C1 segment of cervical spinal cord (tissue), 14 donors: Measurements from ENCODE around the gene SMCO4.
"Not testable (repeated sequence)": the region's sequence is repeated elsewhere in the genome, so short reads cannot be mapped to it uniquely, and the experiment has no call there.

Experiments used
- DNase-seq, 14 donors: peaks; one replicate each; lab custom pipeline; 2025; lab: John Stamatoyannopoulos, UW

Gene SMCO4, protein sequence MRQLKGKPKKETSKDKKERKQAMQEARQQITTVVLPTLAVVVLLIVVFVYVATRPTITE

DNA sequence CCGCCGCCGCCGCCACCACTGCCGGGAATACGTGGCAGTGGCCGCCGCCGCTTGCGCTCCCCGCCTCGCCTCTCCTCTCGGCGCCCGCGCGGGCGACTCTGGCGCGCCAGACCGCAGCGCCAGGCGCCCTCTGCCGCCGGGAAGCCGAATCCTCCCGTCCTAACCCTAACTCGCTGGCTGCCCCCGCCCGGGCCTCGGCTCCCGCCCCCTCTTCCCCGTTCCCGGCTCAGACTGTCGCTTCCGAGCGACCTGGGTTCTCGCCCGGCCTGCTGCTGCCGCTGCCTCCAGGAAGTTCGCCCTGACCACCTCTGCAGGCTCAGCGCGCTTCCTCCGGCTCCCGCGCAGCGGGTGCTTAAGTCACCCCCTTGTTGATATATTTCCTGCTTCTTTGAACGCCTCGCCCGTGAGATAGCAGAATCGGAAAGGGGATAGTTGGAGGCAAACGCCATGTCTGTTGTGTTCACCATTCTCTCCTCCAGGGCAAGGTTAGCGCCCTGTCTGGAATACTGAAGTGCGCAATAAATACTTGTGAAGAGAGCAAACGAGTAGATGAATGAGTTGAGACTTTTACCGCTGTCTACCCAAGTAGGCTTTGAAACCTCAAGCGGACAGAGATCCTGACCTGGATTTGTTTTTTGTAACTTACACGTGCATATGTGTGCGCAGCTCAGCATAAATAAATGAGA is at the start of gene SMCO4:
SMCO4 (minus strand) TSS at position 100 of the 686 bp plus-strand sequence. CDS start 64,202 bp downstream, outside the sequence.
- peak in 12 of 14 donors; percentile 20 to 84 (median 54) for DNase-seq

DNA sequence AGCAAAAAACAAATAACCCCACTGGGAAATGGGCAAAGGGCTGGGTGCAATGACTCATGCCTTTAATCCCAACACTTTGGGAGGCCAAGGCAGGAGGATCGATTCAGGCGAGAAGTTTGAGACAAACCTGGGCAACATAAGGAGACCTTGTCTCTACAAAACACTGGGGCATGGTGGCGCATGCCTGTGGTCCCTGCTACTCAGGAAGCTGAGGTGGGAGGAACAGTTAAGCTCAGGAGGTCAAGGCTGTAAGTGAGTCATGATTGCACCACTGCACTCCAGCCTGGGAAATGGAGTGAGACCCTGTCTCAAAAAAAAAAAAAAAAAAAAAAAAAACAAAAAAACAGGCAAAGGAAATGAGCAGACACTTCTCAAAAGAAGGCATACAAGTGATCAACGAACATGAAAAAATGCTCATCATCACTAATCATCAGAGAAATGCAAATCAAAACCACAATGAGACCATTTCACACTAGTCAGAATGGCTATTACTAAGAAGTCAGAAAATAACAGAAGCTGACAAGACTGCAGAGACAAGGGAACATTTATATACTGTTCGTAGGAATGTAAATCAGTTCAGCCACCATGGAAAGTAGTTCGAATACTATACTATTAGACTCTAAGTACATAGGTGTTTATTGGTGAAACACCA is 48.2 kb upstream of the SMCO4 start:
- no peak for DNase-seq

DNA sequence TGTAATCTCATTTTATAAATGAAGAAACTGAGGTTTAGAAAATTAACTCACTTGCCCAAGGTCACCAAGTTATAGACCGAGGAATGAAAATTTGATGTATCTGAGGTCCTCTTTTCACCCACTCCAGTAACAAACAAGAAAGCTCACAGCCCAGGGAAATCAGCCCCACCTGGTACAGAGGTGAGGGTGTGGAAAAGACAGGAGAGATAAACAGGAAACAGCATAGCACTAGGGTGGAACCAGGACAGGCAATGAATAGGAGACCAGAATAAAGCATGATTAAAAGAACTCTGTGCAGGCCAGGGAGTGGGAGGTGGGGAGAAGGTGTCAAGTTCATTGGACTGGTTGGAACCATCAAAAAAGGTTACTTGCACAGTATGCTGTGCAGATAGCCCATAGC is 46.2 kb upstream of the SMCO4 start:
- DNase-seq: no peak

DNA sequence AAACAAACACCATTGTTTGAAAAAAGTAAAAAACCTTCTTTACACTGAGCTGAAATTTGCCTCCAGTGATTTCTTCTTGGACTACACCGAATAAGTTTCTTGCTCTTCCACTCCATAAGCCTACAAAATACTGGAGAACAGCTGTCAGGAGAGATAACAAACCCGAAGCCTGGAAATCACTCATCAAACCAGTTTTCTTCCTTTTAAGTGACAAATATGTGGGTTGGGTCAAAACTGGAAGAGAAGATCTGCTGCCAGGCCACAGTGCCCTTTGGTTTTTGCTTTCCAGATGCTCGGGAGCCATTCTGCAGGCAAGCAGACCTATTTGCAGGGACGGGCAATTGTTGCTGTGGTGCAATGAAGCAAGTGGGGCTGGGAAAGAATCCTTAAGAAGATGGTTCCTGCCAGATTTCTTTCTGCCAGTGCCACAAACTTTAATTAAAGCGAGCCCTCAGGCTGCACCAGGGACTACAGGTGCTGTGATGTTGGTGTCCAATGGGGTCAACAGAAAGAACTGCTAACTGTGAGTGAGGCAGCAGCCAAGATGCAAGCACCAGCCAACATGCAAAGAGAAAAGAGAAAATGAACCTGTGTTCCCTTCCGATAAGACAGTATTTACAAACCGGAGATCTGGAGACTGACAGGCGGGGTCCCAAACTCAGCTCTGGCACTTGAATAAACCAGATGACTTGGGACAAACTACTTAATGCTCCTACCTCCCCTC is 44.8 kb upstream of the SMCO4 start:
- no peak for DNase-seq

DNA sequence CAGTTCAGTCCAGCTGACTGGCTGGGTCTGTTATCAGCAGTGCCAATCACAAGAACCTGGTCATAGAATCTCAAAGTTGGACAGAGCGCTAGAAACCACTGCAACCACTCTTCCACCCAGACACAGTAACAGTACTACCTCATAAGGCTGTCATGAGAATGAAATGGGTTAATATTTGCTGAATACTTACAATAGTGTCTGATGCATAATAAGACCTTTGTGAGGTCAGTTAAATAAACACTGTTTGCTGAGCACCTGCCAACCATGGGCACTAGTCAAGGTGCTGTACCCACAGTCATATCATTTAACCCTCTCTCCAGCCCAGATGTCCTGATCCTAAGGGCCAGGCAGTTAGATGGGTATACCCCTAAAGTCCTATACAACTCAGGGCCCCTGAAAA is 44.2 kb upstream of the SMCO4 start:
- DNase-seq: not testable (repeated sequence)

DNA sequence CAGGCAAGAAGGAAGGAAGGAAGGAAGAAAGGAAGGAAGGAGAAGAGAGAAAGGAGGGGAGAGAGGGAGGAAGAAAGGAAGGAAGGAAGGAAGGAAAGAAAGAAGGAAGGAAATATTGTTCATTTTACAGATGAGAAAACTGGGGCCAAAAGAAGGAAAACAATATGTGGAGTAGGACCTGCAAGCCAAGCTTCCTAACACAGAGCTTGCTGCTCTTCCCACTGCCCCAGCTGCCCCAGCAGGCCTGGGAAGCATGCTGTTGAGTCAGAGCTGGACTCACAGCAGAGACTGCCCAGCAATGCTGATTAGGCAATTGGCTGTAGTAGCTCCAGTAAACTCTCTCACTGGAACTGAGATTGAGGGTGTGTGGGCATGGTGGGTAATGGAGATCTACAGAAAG is 42.6 kb upstream of the SMCO4 start:
- DNase-seq: no peak

DNA sequence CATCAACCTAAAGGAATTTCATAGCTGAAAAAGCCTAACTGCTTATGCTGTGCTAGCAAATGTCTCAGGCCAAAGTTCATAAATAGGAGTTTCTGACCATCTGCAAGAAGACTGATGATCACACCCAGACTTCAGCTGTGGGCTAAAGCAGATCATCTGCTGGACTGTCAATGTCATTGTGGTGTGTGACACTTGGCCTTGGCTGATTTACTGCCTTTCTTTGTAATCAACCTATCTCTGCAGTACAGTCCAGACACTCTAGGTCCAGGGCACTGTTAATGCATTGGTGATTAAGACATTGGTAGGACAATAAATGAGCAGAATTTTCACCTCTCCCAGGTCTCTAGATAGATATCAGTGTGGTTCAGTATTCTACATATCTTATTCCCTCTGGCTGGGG is 40.3 kb upstream of the SMCO4 start:
- DNase-seq: no peak

DNA sequence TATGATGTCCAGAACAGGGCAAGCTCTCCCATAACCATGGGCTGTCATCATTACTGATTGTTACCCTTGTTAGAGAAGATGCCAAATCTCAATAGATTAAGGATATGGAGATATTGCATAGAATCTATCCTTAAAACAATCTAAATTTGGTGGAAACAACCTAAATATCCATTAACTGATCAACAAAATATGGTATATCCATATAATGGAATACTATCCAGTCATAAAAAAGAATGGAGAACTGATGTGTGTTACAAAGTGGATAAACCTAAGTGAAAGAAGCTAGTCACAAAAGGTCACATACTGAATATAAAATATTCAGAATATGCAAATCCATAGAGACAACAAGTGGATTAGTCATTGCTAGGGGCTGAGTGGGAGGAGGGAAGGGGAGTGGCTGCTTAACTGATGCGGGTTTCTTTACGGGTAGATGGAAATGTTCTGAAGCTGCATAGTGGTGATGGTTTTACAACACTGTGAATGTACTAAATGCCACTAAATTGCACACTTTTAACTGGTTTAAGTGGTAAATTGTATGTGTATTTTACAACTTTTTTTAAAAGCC is 36.1 kb upstream of the SMCO4 start:
- DNase-seq: no peak

DNA sequence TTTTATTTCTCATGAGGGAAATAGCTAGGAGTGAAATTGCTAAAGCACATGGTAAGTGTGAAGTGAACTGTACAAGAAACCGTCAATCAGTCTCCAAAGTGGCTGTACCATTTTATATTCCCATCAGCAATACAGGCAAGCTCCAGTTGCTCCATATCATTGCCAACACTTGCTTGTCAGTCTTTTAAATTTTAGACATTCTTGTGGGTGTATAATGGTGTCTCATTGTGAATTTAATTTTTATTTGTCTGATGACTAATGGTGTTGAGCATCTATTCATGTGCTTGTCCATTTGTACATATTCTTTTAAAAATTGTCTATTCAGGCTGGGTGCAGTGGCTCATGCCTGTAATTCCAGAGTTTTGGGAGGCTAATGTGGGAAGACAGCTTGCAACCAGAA is 34.1 kb upstream of the SMCO4 start:
- DNase-seq: no peak

DNA sequence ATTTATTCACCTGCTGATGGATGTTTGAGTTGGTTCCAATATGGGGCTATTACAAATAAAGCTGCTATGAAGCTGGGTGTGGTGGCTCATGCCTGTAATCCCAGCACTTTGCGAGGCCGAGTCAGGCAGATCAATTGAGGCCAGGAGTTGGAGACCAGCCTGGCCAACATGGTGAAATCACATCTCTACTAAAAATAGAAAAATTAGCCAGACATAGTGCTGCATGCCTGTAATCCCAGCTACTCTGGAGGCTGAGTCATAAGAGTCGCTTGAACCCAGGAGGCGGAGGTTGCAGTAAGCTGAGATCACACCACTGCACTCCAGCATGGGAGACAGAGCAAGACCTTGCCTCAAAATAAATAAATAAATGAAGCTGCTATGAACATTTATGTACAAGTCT is 33.7 kb upstream of the SMCO4 start:
- DNase-seq: not testable (repeated sequence)

DNA sequence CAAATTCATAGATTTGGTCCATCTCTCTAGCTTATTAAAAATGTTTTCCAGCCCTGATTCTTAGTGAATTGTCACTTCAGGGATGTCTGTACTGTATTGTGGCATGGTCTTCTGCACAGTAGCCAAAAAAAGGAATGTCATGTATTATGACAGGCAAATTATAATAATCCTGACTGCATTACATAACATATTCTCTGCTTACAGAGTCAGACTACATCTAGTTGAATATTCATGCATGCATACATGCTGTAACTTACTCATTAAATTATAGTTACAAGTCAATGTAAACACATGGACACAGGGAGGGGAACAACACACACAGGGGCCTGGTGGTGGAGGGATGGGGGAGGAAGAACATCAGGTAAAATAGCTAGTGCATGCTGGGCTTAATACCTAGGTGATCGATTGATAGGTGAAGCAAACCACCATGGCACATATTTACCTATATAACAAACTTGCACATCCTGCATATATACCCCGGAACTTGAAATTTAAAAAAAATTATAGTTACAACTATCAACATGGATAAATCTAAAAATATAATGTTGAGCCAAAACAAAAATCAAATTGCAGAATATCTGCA is 31.5 kb upstream of the SMCO4 start:
- no peak for DNase-seq

DNA sequence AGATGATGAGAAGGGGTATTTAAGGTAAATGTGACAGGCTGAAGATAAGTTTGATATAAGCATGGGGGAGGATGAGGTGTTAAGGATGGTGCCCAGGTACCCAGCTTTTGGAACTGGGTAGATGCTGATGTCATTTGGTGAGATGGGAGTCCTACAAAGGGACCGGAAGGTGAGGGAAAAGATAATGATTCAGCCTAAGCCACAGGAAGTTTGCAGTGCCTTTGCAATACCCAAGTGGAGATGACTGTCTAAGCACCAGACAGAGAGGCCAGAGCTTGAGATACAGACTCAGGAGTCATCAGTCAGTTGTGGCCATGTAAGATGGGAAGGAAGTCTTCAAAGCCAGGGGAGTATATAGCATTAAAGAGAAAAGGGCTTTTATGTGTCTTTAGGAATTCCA is 30.0 kb upstream of the SMCO4 start:
- no peak for DNase-seq

DNA sequence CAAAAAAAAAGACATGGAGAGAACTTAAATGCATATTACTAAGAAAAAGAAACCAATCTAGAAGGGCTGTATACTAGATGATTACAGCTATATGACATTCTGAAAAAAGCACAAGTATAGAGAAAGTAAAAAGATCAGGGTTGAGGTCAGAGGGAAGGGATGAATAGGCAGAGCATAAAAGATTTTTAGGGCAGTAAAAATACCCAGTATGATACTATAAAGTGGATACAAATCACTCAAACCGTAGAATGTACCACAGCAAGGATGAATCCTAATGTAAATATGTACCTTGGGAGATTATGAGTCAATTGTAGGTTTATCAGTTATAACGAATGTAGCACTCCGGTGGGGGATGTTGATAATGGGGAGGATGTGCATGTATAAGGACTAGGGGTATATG is 29.4 kb upstream of the SMCO4 start:
- no peak for DNase-seq

DNA sequence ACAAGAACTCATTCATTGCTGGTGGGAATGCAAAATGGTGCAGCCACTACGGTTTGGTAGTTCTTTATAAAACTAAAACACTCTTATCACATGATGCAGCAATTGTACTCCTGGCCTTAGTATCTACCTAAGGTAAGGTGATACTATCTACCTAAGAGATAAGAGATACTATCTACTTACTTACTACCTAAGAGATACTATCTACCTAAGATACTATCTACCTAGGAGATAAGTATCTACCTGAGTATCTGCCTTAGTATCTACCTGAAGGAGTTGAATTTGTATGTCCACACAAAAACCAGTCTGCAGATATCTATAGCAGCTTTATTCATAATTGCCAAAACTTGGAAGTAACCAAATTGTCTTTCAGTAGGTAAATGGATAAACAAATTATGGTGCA is 29.0 kb upstream of the SMCO4 start:
- no peak for DNase-seq

DNA sequence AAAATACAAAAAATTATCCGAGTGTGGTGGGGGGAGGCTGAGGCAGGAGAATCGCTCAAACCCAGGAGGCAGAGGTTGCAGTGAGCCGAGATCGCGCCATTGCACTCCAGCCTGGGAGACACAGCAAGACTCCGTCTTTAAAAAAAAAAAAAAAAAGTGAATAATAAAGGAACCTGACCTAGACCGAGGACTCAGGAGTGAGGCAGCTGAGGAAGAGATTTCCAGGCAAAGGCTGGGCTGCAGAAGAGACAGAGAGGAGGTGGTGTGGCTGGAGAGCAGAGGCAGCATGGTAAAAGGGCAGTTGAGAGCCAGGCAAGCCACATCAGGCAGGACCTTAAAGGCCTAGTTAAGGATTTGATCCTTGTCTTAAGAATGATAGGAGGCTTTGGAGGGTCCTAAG is 28.4 kb upstream of the SMCO4 start:
- no peak for DNase-seq

DNA sequence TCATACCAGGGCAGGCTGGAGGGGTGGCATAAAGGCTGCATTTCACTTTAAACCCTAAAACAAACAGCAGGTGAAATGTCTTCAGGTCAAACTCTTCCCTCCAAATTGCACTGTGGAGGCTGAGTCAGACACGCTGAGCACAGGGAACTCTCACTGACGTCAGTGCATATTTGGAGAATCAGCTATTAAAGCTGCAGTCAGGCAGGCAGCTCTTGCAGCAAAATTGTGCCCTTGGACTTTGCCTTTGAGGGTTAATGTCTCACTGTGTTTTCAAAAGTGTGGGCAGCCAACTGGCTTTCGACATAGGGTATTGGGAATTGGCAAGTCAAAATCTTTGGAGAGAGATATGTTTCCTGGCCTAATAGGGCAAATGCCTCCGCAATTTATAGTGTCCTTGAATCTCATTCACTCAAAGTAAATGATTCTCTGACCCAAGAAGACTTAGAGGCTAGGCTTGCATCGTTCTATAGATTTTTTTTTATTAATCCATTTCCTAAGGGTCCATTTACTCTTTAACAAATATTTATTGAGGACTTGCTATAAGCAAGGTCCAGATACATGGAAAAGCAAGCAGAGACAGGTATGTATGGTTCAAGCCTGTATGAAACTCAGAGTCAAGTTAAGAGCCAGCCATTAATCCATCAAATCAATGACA is 27.7 kb upstream of the SMCO4 start:
- DNase-seq: no peak

DNA sequence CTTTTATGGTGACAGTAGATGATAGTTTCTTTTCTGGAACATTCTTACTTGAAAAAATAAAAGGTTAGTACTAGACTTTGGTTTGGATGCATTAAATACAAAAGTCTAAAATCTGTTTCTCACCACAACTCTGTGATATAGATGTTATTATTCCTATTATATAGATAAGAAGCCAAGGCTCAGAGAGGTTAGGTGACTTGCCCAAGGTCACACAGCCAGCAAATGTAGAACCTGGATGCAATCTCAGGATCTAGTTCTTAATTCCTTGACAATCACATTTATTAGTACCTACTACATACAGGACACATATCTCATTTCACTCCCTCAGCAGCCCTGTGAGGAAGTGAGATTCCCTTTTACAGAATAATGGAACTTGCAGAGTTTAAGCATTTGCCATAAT is 26.3 kb upstream of the SMCO4 start:
- DNase-seq: no peak

DNA sequence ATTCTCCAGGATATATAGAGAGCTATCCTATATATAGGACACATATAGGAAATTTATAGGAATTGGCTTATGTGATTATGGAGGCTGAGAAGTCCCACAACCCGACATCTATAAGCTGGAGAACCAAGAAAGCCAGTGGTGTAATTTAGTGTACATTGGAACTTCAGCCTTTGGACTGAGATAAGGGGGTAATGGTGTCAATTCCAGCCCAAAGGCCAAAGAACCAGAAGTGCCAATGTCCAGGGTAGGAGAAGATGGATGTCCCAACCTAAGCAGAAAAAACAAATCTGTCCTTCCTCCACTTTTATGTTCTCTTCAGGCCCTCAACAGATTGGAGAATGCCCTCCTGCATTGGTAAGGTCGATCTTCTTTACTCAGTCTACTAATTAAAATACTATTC is 25.5 kb upstream of the SMCO4 start:
- no peak for DNase-seq

DNA sequence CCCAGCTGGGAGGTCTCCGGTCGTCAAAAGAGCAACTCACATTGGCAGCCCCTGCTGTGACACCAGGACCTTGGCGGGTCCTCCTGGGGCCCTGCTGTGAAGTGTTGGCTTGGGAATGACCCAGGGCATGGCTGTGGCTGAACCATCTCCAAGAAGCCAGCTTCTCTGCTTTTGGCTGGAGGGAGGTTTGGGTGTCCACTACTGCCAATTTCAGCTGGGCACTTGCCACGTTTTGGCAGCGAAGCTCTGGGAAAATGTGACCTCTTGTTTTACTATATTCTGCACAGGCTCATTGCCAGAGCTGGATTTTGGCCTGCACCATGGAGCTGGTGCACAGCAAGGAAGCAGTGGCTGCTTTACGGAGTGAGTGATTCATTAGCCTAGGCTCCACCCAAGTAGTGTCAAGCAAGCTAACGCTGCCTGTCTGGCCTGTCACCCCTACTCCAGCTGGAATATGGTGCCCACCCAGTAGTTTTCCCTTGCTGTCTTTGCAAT is 24.3 kb upstream of the SMCO4 start:
- peak in 13 of 14 donors; percentile 3 to 94 (median 46) for DNase-seq

DNA sequence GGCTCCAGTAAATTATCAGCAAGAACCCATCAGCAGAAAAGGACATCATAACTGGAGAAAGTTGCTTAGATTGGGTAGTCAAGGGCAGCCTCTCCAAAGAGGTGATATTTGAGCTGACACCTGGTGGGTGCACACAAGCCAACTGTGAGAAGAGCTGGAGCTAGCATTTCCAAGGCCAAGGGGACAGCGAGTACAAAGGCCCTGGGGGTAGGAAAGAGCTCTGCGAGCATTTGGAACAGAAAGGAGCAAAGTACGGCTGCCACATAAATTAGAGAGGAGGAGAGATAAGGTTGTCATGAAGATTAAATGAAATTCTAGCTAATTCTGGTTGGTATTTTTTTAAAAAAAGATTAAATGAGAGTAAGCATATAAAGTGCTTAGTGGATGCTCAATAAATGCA is 21.7 kb upstream of the SMCO4 start:
- no peak for DNase-seq

DNA sequence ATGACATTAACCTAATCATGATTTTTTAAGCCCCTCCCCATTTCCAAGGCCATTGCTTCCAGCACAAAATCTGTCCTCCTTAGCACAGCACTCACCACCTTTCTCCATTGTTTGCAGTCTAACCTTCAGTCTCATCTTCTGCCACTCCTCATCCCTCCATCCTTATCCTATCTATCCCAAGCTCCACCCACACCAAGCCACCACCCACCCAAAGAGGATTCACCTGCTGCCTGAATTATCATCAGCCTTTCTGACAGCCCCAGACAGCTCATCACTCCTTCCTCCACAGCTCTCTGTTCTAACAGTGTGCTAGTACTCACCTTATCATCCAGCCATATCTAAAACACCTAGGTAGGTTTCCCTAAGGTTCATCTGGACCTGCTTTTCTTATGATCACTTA is 20.7 kb upstream of the SMCO4 start:
- no peak for DNase-seq
